Caco-2 (cell line): Measurements from ENCODE around the gene THOP1. TPM values are rescaled to one million over a fixed set of nuclear protein-coding genes. Genes with fewer than 3 reads are reported as not detected.

Experiments used
- BruUV-seq: library from RNA; stranded (reverse); fragments of 400-500 nt; replicated peaks from 2 replicates; lab custom pipeline; 2021; lab: Mats Ljungman, UMichigan
- CTCF ChIA-PET: fragments of 300-600 bp; sonication (Branson Sonifier 250); formaldehyde crosslinking; loops from one replicate; lab custom pipeline; 2022; ENCODE audit warnings: antibody characterized with exemption; lab: Charles Lee
- POLR2A ChIA-PET: fragments of 300-600 bp; sonication (Branson Sonifier 250); formaldehyde crosslinking; loops from one replicate; lab custom pipeline; 2022; ENCODE audit warnings: antibody characterized with exemption; lab: Charles Lee
- DNase-seq, 2 experiments: peaks; one replicate each; pipeline versions ENCODE4 v3.0.0 to v3.0.0-alpha.2; 2020 to 2022
- H3K27me3 ChIP-seq: replicated peaks from 2 replicates; pipeline ENCODE4 v1.6.0; 2011; ENCODE audit warnings: low read length; ENCODE audit not compliant: control insufficient read depth, insufficient read depth
- H3K36me3 ChIP-seq: 2 replicates; pipeline ENCODE4 v1.5.1; 2011; ENCODE audit warnings: low read length; ENCODE audit not compliant: control insufficient read depth, insufficient read depth
- H3K4me1 ChIP-seq: fragments of 250-450 bp; sonication (Bioruptor Pico); 2 replicates; pipeline ENCODE4 v1.5.1; 2020; ENCODE audit warnings: mild to moderate bottlenecking
- H3K4me3 ChIP-seq: 2 replicates; pipeline ENCODE4 v1.5.1; 2011; ENCODE audit warnings: low read depth, mild to moderate bottlenecking, control low read depth, low read length
- H3K9me3 ChIP-seq: fragments of 250-450 bp; sonication (Bioruptor Pico); 2 replicates; pipeline ENCODE4 v1.5.1; 2020; ENCODE audit warnings: mild to moderate bottlenecking, moderate library complexity
- H3K27ac Mint-ChIP-seq: one replicate; pipeline ENCODE4 v1.8.0; 2022; ENCODE audit warnings: mixed read lengths; ENCODE audit not compliant: unreplicated experiment
- H3K27me3 Mint-ChIP-seq: one replicate; pipeline ENCODE4 v1.8.0; 2022; ENCODE audit warnings: mixed read lengths; ENCODE audit not compliant: insufficient read depth, unreplicated experiment
- H3K36me3 Mint-ChIP-seq: one replicate; pipeline ENCODE4 v1.8.0; 2022; ENCODE audit warnings: mild to moderate bottlenecking, mixed read lengths; ENCODE audit not compliant: insufficient read depth, unreplicated experiment
- H3K4me1 Mint-ChIP-seq: one replicate; pipeline ENCODE4 v1.8.0; 2022; ENCODE audit warnings: low read depth, mixed read lengths; ENCODE audit not compliant: unreplicated experiment
- H3K4me3 Mint-ChIP-seq: one replicate; pipeline ENCODE4 v1.8.0; 2022; ENCODE audit warnings: mild to moderate bottlenecking, moderate library complexity, mixed read lengths; ENCODE audit not compliant: unreplicated experiment
- H3K9me3 Mint-ChIP-seq: one replicate; pipeline ENCODE4 v1.8.0; 2022; ENCODE audit warnings: mixed read lengths; ENCODE audit not compliant: unreplicated experiment
- CTCF ChIP-seq, 2 experiments: fragments of 200-600 bp in 1 of 2; IDR thresholded peaks; 1 replicate in 1 of 2; 2 replicates in 1 of 2; pipeline versions ENCODE4 v1.5.1 to v1.8.0; 2011 to 2022; ENCODE audit warnings: antibody characterized with exemption in 1 of 2, control low read depth in 1 of 2, inconsistent platforms in 1 of 2, low read depth in 1 of 2, low read length in 1 of 2, mild to moderate bottlenecking in 1 of 2, moderate library complexity in 1 of 2; ENCODE audit not compliant: insufficient read depth in 1 of 2, severe bottlenecking in 1 of 2, unreplicated experiment in 1 of 2
- intact Hi-C: fragments of 100-400 bp; cut with micrococcal nuclease; formaldehyde crosslinking; loops from one replicate; pipeline ENCODE4 v1.10.0; 2022; ENCODE audit not compliant: unreplicated experiment
- total RNA-seq: library from RNA; stranded (reverse); gene quantifications from 2 replicates; pipeline ENCODE4 v1.2.3, GENCODE V29; 2022

THOP1 gene
- total RNA-seq, 1 experiment from 2014 or later, result 118 TPM

GRCh38 chr19:2766594-2767372 lies 18.5 kb upstream of the THOP1 start:
- POLR2A ChIA-PET, result no interaction called here

DNA sequence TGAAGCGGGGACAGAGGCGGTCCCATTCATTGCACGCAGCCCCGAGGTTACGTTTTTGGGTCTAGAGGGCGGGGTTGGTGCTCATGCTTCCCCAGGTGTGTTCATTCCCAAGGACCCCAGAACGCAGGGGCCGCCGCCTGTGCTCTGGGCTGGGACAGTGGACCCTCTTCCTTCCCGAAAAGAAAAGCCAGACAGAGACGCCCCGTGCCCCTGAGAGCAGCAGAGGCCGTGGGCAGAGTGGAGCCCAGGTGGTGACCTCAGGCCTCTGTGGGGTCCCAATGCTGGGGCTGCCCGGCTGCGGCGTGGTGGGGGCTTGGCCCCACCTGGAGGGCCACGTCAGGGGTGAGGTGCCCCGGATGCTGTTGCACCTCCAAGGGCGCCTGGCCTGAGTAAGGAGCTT lies 17.6 kb upstream of the THOP1 start:
- POLR2A ChIA-PET, result no interaction called here
- Histone ChIP-seq H3K9me3 (no peaks in the 10 kb centered on the region), H3K4me3 (no peak overlapping the region), H3K36me3 (no peaks in the 10 kb centered on the region), H3K27me3 (no peaks in the 10 kb centered on the region), H3K4me1 (no peaks in the 10 kb centered on the region)
- no peaks in the 10 kb centered on the region for H3K4me1 Mint-ChIP-seq
- BruUV-seq, result no TSS peak
- no peak overlapping the region for H3K27ac Mint-ChIP-seq
- H3K27me3 Mint-ChIP-seq, result no peaks in the 10 kb centered on the region
- intact Hi-C loops, result no loop called here
- DNase-seq, result no peak
- H3K36me3 Mint-ChIP-seq, result peaks cover 53% of the 10 kb centered on the region
- no peak overlapping the region for H3K4me3 Mint-ChIP-seq
- H3K9me3 Mint-ChIP-seq, result no peaks in the 10 kb centered on the region
- no peak for TF ChIP-seq CTCF (IDR thresholded peaks at IDR 0.05; ENCODE audit: insufficient read depth in 1 of 2, low read depth in 1 of 2, low read length in 1 of 2, severe bottlenecking in 1 of 2, unreplicated experiment in 1 of 2)
- CTCF ChIA-PET, result interaction anchor here (1.3 kb wide), 1 partner anchor 119 kb away, joined by 3 read pairs; no protein-coding TSS in a partner anchor

More at GRCh38 chr19:2766594-2767372, 18.5 kb upstream of the THOP1 start:
- no peak for DNase-seq
- intact Hi-C loops, result no loop called here
- no TSS peak for BruUV-seq
- no peaks in the 10 kb centered on the region for H3K36me3 ChIP-seq
- CTCF ChIA-PET, result no interaction called here
- no peaks in the 10 kb centered on the region for H3K4me1 ChIP-seq
- Mint-ChIP-seq H3K9me3 (no peaks in the 10 kb centered on the region), H3K4me3 (no peak overlapping the region), H3K27ac (no peak overlapping the region), H3K36me3 (peaks cover 55% of the 10 kb centered on the region), H3K27me3 (no peaks in the 10 kb centered on the region), H3K4me1 (no peaks in the 10 kb centered on the region)
- TF ChIP-seq CTCF (IDR thresholded peaks at IDR 0.05; ENCODE audit: insufficient read depth in 1 of 2, low read depth in 1 of 2, low read length in 1 of 2, severe bottlenecking in 1 of 2, unreplicated experiment in 1 of 2), result no peak
- H3K9me3 ChIP-seq, result no peaks in the 10 kb centered on the region
- no peaks in the 10 kb centered on the region for H3K27me3 ChIP-seq
- H3K4me3 ChIP-seq, result no peak overlapping the region

DNA sequence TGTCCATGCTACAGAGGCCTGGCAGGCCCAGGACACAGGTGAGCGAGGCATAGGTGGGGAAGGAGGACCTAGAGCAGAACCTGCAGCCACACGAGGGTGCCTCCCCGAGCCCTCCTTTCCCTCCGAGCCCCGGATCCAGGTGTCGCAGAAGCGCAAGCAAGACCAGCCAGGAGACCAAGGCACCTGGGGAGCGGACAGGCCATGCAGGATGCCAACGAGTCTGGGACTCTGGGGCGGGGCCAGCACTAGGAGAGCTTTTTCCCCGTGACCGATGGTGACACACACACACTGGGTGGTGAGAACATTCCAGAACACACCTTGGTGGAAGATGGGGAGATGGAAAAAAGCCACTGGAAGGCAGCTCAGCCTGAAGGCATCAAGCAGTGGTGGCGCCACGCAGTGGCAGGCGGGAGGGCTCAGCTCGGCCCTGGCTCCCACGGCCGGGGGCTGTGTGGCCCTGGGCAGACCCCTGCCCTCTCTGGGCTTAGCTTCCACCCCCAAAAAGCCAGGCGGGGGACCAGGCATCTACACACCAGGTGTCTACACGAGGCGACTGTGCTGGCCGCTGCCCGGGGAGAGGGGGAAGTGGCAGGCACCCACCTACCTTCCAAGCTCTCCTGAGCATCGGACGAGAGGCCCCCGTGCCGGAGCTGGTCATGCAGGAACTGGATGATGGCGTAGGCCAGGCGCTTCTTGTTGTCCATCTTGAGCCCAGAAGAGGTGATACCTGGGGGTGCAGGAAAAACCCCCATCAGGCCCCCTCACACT lies 16.8 kb upstream of the THOP1 start:
- no peak for DNase-seq
- intact Hi-C loops, result no loop called here
- Mint-ChIP-seq H3K4me3 (no peak overlapping the region), H3K36me3 (peaks cover 46% of the 10 kb centered on the region), H3K9me3 (no peaks in the 10 kb centered on the region), H3K4me1 (no peaks in the 10 kb centered on the region), H3K27ac (no peak overlapping the region), H3K27me3 (no peaks in the 10 kb centered on the region)
- no peak for TF ChIP-seq CTCF (IDR thresholded peaks at IDR 0.05; ENCODE audit: insufficient read depth in 1 of 2, low read depth in 1 of 2, low read length in 1 of 2, severe bottlenecking in 1 of 2, unreplicated experiment in 1 of 2)
- no peaks in the 10 kb centered on the region for H3K9me3 ChIP-seq
- H3K4me1 ChIP-seq, result no peaks in the 10 kb centered on the region
- H3K27me3 ChIP-seq, result no peaks in the 10 kb centered on the region
- no peak overlapping the region for H3K4me3 ChIP-seq
- ChIA-PET CTCF (interaction anchor here (0.5 to 1.3 kb wide), 2 partner anchors 63 to 120 kb away, joined by 3 to 4 read pairs; no protein-coding TSS in a partner anchor), POLR2A (no interaction called here)
- no peaks in the 10 kb centered on the region for H3K36me3 ChIP-seq
- BruUV-seq, result no TSS peak
